ENCODE measurements around the gene ESYT2. TPM values are rescaled to one million over a fixed set of nuclear protein-coding genes. Genes with fewer than 3 reads are reported as not detected.

The ESYT2 gene
- total RNA-seq, 1 experiment from 2014 or later = 39.0 TPM

DNA sequence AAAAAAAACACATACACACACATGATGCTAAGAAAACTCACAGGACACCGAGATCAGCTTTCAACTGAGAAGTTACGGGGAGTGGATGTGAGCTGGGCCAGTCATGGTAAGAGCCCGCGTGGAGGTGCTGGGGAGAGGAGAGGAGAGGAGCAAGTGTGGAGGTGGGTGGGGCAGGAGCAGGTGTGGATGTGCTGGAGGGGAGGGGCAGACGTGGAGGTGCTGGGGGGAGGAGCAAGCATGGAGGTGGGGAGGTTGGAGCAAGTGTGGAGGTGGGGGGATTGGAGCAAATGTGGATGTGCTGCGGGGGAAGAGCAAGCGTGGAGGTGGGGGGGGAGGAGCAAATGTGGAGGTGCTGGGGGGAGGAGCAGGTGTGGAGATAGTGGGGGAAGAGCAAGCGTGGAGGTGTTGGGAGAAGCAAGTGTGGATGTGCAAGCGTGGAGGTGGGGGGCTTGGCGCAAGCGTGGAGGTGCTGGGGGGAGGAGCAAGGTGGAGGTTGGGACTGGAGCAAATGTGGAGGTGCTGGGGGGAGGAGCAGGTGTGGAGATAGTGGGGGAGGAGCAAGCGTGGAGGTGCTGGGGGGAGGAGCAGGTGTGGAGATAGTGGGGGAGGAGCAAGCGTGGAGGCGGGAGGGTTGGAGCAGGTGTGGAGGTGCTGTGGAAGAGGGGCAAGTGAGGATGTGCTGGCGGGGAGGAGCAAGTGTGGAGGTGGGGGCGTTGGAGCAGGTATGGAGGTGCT lies 100.2 kb downstream of the ESYT2 start:
- Mint-ChIP-seq H3K9me3 (no peaks in the 10 kb centered on the region), H3K27me3 (ENCODE audit: low read depth) (no peaks in the 10 kb centered on the region; the same call in 1 of the 2 replicates)

More for the DNA sequence above, 100.2 kb downstream of the ESYT2 start:
- H3K9me3 ChIP-seq (ENCODE audit: control insufficient read depth, low read depth, low read length) = no peaks in the 10 kb centered on the region
- no peak overlapping the region for H3K18ac ChIP-seq (ENCODE audit: insufficient read length, low read depth, low read length)
- 0 out of 2 replicates have a peak overlapping the region, but pooled peaks have one; percentile 8 for H3K14ac ChIP-seq (ENCODE audit: insufficient read depth, low read length)
- no peak overlapping the region for H3K4me2 ChIP-seq (ENCODE audit: insufficient read depth, insufficient read length, low read length)
- H3K79me1 ChIP-seq (ENCODE audit: insufficient read depth, low read depth, low read length, poor library complexity, severe bottlenecking) = no peaks in the 10 kb centered on the region
- no peak overlapping the region for H3K9ac ChIP-seq (ENCODE audit: extremely low read depth, insufficient read length, low read length)
- H2AFZ ChIP-seq (ENCODE audit: low read length) = no peak overlapping the region
- no peak overlapping the region for H4K5ac ChIP-seq (ENCODE audit: insufficient read length, low read depth, low read length)
- no peak overlapping the region for H2BK15ac ChIP-seq (ENCODE audit: low read depth, low read length)
- H3K4me1 ChIP-seq (ENCODE audit: insufficient read depth, low read length) = no peaks in the 10 kb centered on the region; the same call in 1 of the 2 replicates
- no peak overlapping the region for H4K91ac ChIP-seq (ENCODE audit: insufficient read length, low read depth, low read length)
- no peaks in the 10 kb centered on the region for H3K23me2 ChIP-seq (ENCODE audit: insufficient read length, low read depth, low read length, poor library complexity, severe bottlenecking)
- H4K8ac ChIP-seq (replicated peaks; ENCODE audit: insufficient read length, low read depth, low read length) = no peak overlapping the region
- H2BK20ac ChIP-seq (ENCODE audit: low read depth, low read length, poor library complexity, severe bottlenecking) = no peak overlapping the region
- no peaks in the 10 kb centered on the region for H3K79me2 ChIP-seq (ENCODE audit: insufficient read depth, low read length)
- H2AK5ac ChIP-seq (ENCODE audit: insufficient read length, low read length) = no peak overlapping the region
- H2BK5ac ChIP-seq (ENCODE audit: insufficient read length, low read length) = no peak overlapping the region
- WGBS (ENCODE audit: extremely low coverage, insufficient read length, low lambda C conversion rate) = no CpG with 5 or more reads among the region's 16 CpGs
- H3K4me1 Mint-ChIP-seq = peaks cover 11 to 39% of the 10 kb centered on the region in 2 experiments
- H3K4ac ChIP-seq (ENCODE audit: low read depth, low read length) = no peak overlapping the region
- peaks cover 3 to 21% (median 16%) of the 10 kb centered on the region in 3 experiments; a peak in 5 of 7 replicates for H3K36me3 Mint-ChIP-seq (ENCODE audit: insufficient read depth in 1 of 3, low read depth in 3 of 3)
- TF ChIP-seq CTCF (conservative IDR thresholded peaks at IDR 0.05) = no peak
- H3K27ac ChIP-seq (ENCODE audit: insufficient read length, low read depth, low read length) = no peak overlapping the region
- H3K23ac ChIP-seq (ENCODE audit: insufficient read length, low read depth, low read length) = no peak overlapping the region
- H3K4me3 Mint-ChIP-seq = no peak overlapping the region
- peak overlapping the region in 1 of 3 experiments; percentile 75; a peak in 1 of 7 replicates for H3K27ac Mint-ChIP-seq
- no peak for DNase-seq
- H3K56ac ChIP-seq (ENCODE audit: insufficient read length, low read depth, low read length) = no peak overlapping the region
- no peaks in the 10 kb centered on the region for H4K20me1 ChIP-seq (ENCODE audit: control insufficient read depth, insufficient read depth, insufficient read length)
- no peak overlapping the region for H2BK12ac ChIP-seq (ENCODE audit: insufficient read length, low read depth, low read length)
- H3K27me3 ChIP-seq (ENCODE audit: insufficient read depth, low read length) = no peaks in the 10 kb centered on the region
- no peak overlapping the region for H3T11ph ChIP-seq (ENCODE audit: low read length)
- H2BK120ac ChIP-seq (ENCODE audit: low read depth, low read length, poor library complexity, severe bottlenecking) = no peak overlapping the region
